Activated CD4-positive, alpha-beta T cell treated with anti-CD3 and anti-CD28 coated beads for 24 hours (primary cell): Measurements from ENCODE around the gene EPHA2.

Source experiments
- DNase-seq, 2 donors: peaks; one replicate each; pipeline ENCODE4 v3.0.0-alpha.2; 2020; ENCODE audit warnings: low read depth in 2 of 2

EPHA2 gene

GRCh38 chr1:16092923-16093511 lies 62.9 kb downstream of the EPHA2 start:
- no peak for DNase-seq

- no peak for DNase-seq
Observed at GRCh38 chr1:16092097-16092922, 63.6 kb downstream of the EPHA2 start.

GRCh38 chr1:16091296-16091695 lies 64.6 kb downstream of the EPHA2 start:
- no peak for DNase-seq

GRCh38 chr1:16090076-16090826 lies 65.6 kb downstream of the EPHA2 start:
- no peak for DNase-seq

- no peak for DNase-seq
Observed at GRCh38 chr1:16088996-16089395, 66.9 kb downstream of the EPHA2 start.

- DNase-seq, result no peak
Observed at GRCh38 chr1:16088351-16088911, 67.4 kb downstream of the EPHA2 start.

GRCh38 chr1:16087733-16088132 lies 68.1 kb downstream of the EPHA2 start:
- no peak for DNase-seq

- no peak for DNase-seq
Observed at GRCh38 chr1:16085522-16085921, 70.3 kb downstream of the EPHA2 start.

- no peak for DNase-seq
Observed at GRCh38 chr1:16083486-16083885, 72.4 kb downstream of the EPHA2 start.

GRCh38 chr1:16082283-16083038 lies 73.4 kb downstream of the EPHA2 start:
- peak; percentile 49 to 65 for DNase-seq

- no peak for DNase-seq
Observed at GRCh38 chr1:16081636-16082035, 74.2 kb downstream of the EPHA2 start.

- no peak for DNase-seq
Observed at GRCh38 chr1:16080422-16081150, 75.3 kb downstream of the EPHA2 start.

- peak; percentile 58 to 67 for DNase-seq
Observed at GRCh38 chr1:16078925-16079656, 76.8 kb downstream of the EPHA2 start.

GRCh38 chr1:16077406-16078245 lies 78.2 kb downstream of the EPHA2 start:
- DNase-seq, result no peak

GRCh38 chr1:16076865-16077238 lies 79.0 kb downstream of the EPHA2 start:
- no peak for DNase-seq

GRCh38 chr1:16076031-16076864 lies 79.6 kb downstream of the EPHA2 start:
- DNase-seq, result no peak

- no peak for DNase-seq
Observed at GRCh38 chr1:16075337-16076030, 80.4 kb downstream of the EPHA2 start.
